Measurements from ENCODE around the gene DNMT3A. TPM values are rescaled to one million over a fixed set of nuclear protein-coding genes. Genes with fewer than 3 reads are reported as not detected.

DNMT3A gene
- total RNA-seq, 1 donor from 2014 or later = 35.6 TPM

GRCh38 chr2:25220313-25220712 lies 121.4 kb downstream of the DNMT3A start:
- H3K4me3 ChIP-seq = no peak overlapping the region
- DNase-seq (no peak), ATAC-seq (no peak)
- H3K27me3 ChIP-seq (ENCODE audit: low read depth) = no peaks in the 10 kb centered on the region
- no peak overlapping the region for H3K27ac ChIP-seq
- H3K36me3 ChIP-seq = no peaks in the 10 kb centered on the region
- no peaks in the 10 kb centered on the region for H3K9me3 ChIP-seq
- TF ChIP-seq, protein P1, sequence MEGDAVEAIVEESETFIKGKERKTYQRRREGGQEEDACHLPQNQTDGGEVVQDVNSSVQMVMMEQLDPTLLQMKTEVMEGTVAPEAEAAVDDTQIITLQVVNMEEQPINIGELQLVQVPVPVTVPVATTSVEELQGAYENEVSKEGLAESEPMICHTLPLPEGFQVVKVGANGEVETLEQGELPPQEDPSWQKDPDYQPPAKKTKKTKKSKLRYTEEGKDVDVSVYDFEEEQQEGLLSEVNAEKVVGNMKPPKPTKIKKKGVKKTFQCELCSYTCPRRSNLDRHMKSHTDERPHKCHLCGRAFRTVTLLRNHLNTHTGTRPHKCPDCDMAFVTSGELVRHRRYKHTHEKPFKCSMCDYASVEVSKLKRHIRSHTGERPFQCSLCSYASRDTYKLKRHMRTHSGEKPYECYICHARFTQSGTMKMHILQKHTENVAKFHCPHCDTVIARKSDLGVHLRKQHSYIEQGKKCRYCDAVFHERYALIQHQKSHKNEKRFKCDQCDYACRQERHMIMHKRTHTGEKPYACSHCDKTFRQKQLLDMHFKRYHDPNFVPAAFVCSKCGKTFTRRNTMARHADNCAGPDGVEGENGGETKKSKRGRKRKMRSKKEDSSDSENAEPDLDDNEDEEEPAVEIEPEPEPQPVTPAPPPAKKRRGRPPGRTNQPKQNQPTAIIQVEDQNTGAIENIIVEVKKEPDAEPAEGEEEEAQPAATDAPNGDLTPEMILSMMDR (IDR thresholded peaks at IDR 0.05) = no peak
- peaks cover 7% of the 10 kb centered on the region for H3K4me1 ChIP-seq
- intact Hi-C loops (cut with DNase I) = no loop called here

- Histone ChIP-seq H3K36me3 (no peaks in the 10 kb centered on the region), H3K4me1 (peaks cover 7% of the 10 kb centered on the region), H3K9me3 (no peaks in the 10 kb centered on the region), H3K27ac (no peak overlapping the region), H3K4me3 (no peak overlapping the region), H3K27me3 (ENCODE audit: low read depth) (no peaks in the 10 kb centered on the region)
- TF ChIP-seq, protein P1 (IDR thresholded peaks at IDR 0.05) = no peak
- DNase-seq (no peak), ATAC-seq (no peak)
- intact Hi-C loops (cut with DNase I) = no loop called here
Observed at GRCh38 chr2:25219621-25220020, 122.1 kb downstream of the DNMT3A start.

GRCh38 chr2:25218100-25218499 lies 123.6 kb downstream of the DNMT3A start:
- Histone ChIP-seq H3K27ac (no peak overlapping the region), H3K36me3 (no peaks in the 10 kb centered on the region), H3K4me1 (peaks cover 7% of the 10 kb centered on the region), H3K9me3 (no peaks in the 10 kb centered on the region), H3K4me3 (no peak overlapping the region), H3K27me3 (ENCODE audit: low read depth) (no peaks in the 10 kb centered on the region)
- intact Hi-C loops (cut with DNase I) = no loop called here
- DNase-seq = no peak
- no peak for ATAC-seq
- TF ChIP-seq, protein P1 (IDR thresholded peaks at IDR 0.05) = no peak

DNA sequence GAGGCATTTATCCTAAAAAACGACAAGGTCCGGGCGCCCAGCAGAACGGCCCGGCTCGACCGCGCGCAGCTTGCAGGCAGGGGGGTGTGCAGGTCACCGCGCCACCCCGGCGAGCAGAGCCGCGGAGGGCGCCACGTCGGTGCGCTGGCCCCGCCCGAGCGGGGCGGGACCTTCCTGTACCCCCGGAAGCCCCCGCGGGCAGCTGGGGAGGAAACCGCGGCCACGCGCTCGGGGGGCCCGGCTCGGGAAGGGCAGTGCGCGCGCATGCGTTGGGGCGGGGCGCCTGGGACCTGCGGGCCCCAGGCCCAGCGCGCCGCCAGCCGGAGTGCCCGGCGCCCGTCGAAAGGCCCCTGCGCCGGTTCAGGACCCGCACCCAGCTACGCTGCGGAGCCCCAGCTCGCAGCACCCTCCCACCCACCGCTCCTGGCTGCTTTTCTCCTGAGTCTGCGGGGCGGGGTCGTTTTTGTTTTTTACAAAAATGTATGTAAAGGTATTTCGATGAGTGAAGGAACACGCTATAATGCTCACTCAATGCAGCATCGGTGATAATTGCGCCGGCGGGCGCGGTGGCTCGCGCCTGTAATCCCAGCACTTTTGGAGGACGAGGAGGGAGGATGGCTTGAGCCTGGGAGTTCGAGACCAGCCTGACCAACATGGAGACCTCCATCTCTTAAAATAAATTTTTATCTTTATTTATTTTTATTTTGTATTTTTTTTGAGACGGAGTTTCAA lies 125.6 kb downstream of the DNMT3A start:
- ATAC-seq = peak; percentile 91 to 93

DNA sequence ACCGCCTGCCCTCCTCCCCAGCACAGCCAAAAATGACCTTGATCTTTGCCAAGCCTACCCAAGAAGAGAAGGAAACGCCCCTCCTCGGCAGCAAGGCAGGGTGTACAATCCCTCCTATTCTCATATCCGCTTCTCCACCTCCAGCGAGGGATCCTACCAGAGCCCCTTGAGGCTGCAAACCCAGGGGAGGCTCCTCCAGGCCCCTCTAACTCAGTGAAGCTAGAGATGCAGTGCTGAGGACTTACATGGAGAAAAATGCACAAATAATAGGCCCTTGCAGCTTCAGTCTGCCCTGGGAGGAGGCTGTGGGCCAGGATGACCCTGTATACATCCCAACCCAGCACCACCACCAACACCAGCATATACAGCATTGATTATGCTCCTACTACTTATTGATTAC lies 126.5 kb downstream of the DNMT3A start:
- H3K27me3 ChIP-seq (ENCODE audit: low read depth) = no peaks in the 10 kb centered on the region
- TF ChIP-seq, protein P1 (IDR thresholded peaks at IDR 0.05) = no peak
- intact Hi-C loops (cut with DNase I) = no loop called here
- H3K36me3 ChIP-seq = no peaks in the 10 kb centered on the region
- DNase-seq (no peak), ATAC-seq (peak; percentile 14 to 25)
- H3K9me3 ChIP-seq = no peaks in the 10 kb centered on the region
- peak overlapping the region; percentile 68 for H3K27ac ChIP-seq
- H3K4me1 ChIP-seq = peaks cover 7% of the 10 kb centered on the region
- H3K4me3 ChIP-seq = peak overlapping the region; percentile 64

More for the DNA sequence above, 125.6 kb downstream of the DNMT3A start:
- Histone ChIP-seq H3K9me3 (no peaks in the 10 kb centered on the region), H3K27me3 (ENCODE audit: low read depth) (no peaks in the 10 kb centered on the region), H3K36me3 (no peaks in the 10 kb centered on the region), H3K4me1 (peaks cover 7% of the 10 kb centered on the region), H3K4me3 (peak overlapping the region; percentile 64), H3K27ac (peak overlapping the region; percentile 68)
- TF ChIP-seq, protein P1 (IDR thresholded peaks at IDR 0.05) = no peak
- peak; percentile 85 for DNase-seq
- intact Hi-C loops (cut with DNase I) = no loop called here

Data from lower lobe of right lung (tissue), 2 donors.